OCI-LY3 (cell line): Measurements from ENCODE around the gene ID2.

Experiments used
- CTCF ChIP-seq: fragments of 200-600, 300-600 bp; sonication (generic); IDR thresholded peaks from 2 replicates; pipeline ENCODE4 v1.5.1; 2014; ENCODE audit warnings: antibody characterized with exemption, low read length, low read depth
- EZH2phosphoT487 ChIP-seq: fragments of 200-600 bp; shearing (Covaris generic); IDR thresholded peaks from 2 replicates; pipeline ENCODE4 v1.6.1; 2018; ENCODE audit warnings: antibody characterized with exemption, mixed run types, low read depth

DNA sequence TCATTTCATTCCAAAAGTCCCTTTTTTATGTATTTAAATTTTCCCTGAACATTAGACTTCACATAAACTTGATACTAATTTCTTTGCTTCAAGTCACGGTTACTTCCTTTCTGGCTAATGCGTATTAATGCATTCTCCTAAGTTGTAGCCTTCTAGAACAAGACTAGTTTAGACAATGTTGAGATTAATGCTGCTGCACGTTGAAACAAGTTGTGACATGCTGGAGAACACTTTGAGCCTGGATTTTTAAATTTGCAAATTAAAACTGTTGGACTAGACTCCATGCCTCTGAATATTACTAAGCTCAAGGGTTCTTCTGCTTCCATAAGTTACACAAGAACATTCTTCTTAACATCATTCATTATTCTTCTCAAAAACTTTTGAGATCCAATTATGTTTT lies 29.1 kb downstream of the ID2 start:
- TF ChIP-seq CTCF (no peak), EZH2phosphoT487 (no peak)
